ENCODE measurements around the gene TACC2. TPM values are rescaled to one million over a fixed set of nuclear protein-coding genes. Genes with fewer than 3 reads are reported as not detected.
A peak's percentile ranks its signal among the peaks of the same experiment; 100 is the strongest.

Gene TACC2
- total and polyA plus RNA-seq, 9 of the 15 experiments (the other 6 are each of a cell fraction or from before 2014, with no cell fraction given) = under 0.01 to 0.35 (median 0.03) TPM; not detected in 6

DNA sequence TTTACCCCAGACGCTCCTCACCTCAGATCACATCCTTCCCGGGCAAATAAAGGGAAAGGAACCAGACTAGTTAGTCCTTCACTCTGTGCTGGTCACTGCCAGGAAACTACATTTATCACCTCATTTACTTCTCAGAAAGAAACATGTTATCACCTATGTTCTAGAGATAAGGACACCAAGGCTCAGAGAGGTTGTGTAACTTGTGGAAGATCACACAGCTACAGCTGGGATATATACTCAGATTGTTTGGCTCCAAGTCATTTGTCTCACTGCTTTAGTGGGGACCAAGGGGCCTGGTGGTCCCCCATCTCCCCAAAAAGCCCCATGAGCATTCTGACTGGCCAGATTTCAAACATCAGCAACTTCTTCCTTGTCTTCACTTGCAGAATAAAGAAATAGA, 264.6 kb downstream of the TACC2 start:
- Histone ChIP-seq H3K9me3 (replicated peaks; ENCODE audit: control insufficient read depth, insufficient read depth, low read depth, low read length) (no peaks in the 10 kb centered on the region), H3K27me3 (ENCODE audit: control insufficient read depth in 2 of 2, insufficient read depth in 2 of 2, low read length in 2 of 2) (peaks cover 0 to 3% of the 10 kb centered on the region in 2 experiments; a peak in 2 of 5 replicates), H2AFZ (ENCODE audit: low read depth, low read length) (no peak overlapping the region), H3K9ac (ENCODE audit: insufficient read depth in 1 of 2, low read depth in 2 of 2, low read length in 2 of 2) (no peak overlapping the region), H3K79me2 (ENCODE audit: control insufficient read depth, insufficient read depth, low read length) (no peaks in the 10 kb centered on the region), H3K4me1 (replicated peaks in 1 of 2; ENCODE audit: control insufficient read depth in 2 of 2, insufficient read depth in 2 of 2, low read length in 2 of 2) (no peaks in the 10 kb centered on the region), H3K4me2 (ENCODE audit: insufficient read depth, low read length) (no peak overlapping the region), H3K9me1 (ENCODE audit: control insufficient read depth, insufficient read depth, low read length) (no peaks in the 10 kb centered on the region), H3K36me3 (ENCODE audit: control insufficient read depth, insufficient read depth, low read length) (no peaks in the 10 kb centered on the region), H4K20me1 (replicated peaks; ENCODE audit: control insufficient read depth, insufficient read depth, low read length) (no peaks in the 10 kb centered on the region), H3K4me3 (no peak overlapping the region), H3K27ac (ENCODE audit: extremely low read depth, low read depth, low read length) (no peak overlapping the region)
- ChIA-PET CTCF (ENCODE audit: low intra/inter-chr PET ratio) (no interaction called here), POLR2A (no interaction called here)
- TF ChIP-seq NFIX (CRISPR knock-in tag; IDR thresholded peaks at IDR 0.05; ENCODE audit: low read depth) (no peak), ATF3 (IDR thresholded peaks at IDR 0.05) (no peak), ATF3 (CRISPR knock-in tag; conservative IDR thresholded peaks at IDR 0.05) (no peak), TEAD1 (CRISPR knock-in tag; IDR thresholded peaks at IDR 0.05) (no peak), ZNF134 (CRISPR knock-in tag; conservative IDR thresholded peaks at IDR 0.05) (no peak), ZFP36 (IDR thresholded peaks at IDR 0.05; ENCODE audit: low read depth, low read length, partially characterized antibody) (peak; percentile 11), NFE2 (IDR thresholded peaks at IDR 0.05; ENCODE audit: low read depth) (no peak), E2F6 (IDR thresholded peaks at IDR 0.05; ENCODE audit: borderline replicate concordance in 1 of 2, extremely low read depth in 1 of 2, insufficient read depth in 1 of 2, insufficient read length in 1 of 2, low read depth in 1 of 2, low read length in 1 of 2, poor library complexity in 1 of 2, severe bottlenecking in 1 of 2) (no peak)
- BruUV-seq (replicated peaks) = no TSS peak
- no peak for FAIRE-seq
- no peak for DNase-seq (ENCODE audit: extremely low read depth in 1 of 4, low spot score in 3 of 4)
- intact Hi-C loops (cut with micrococcal nuclease) (no loop called here), in situ Hi-C loops (cut with MboI) (no loop called here)
- no peak for ATAC-seq
- 0% methylated on average over 2 of the region's 2 CpGs for WGBS (ENCODE audit: insufficient coverage, low coverage, missing lambda C conversion rate)
